Posterior cingulate gyrus (tissue), 11 donors: ENCODE results near the gene MAPKBP1.

Experiments
- DNase-seq, 10 donors: peaks; one replicate each; pipeline versions ENCODE4 v3.0.0 to v3.0.0-alpha.2; 2020 to 2021; ENCODE audit warnings: mixed read lengths in 3 of 10
- intact Hi-C: fragments of 100-400 bp; cut with DNase I; formaldehyde crosslinking; loops from one replicate; pipeline ENCODE4 v1.15.1; 2023

Gene MAPKBP1

GRCh38 chr15:41804916-41805666 lies 30.8 kb downstream of the MAPKBP1 start:
- intact Hi-C loops = no loop called here
- DNase-seq = peak in 2 of 10 donors; percentile 51 to 57

DNA sequence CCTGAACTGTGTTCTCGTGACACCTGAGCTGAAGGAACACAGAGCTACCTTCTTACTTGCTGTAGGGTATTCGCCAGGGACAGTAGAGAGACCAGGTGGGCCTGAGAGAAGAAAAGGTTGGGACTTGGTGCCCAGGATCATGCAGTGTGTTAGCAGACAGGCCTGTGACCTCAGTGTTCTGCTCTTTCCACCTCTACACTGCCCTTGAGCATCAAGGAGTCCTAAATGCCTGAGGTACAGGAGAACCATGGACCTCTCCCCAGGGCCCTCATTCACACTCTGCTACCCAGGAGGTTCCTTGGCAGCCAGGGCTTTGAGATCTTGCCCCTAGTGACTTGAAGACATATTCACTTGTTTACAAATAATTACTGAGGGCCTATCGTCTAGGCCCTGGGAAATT lies 31.4 kb downstream of the MAPKBP1 start:
- intact Hi-C loops = no loop called here
- DNase-seq = peak in 1 of 10 donors; percentile 34

GRCh38 chr15:41806291-41807181 lies 32.3 kb downstream of the MAPKBP1 start:
- peak in 3 of 10 donors; percentile 45 to 84 (median 78) for DNase-seq
- intact Hi-C loops = no loop called here

- intact Hi-C loops = no loop called here
- peak in 1 of 10 donors; percentile 2 for DNase-seq
Measured at GRCh38 chr15:41809121-41809520, 34.8 kb downstream of the MAPKBP1 start.

DNA sequence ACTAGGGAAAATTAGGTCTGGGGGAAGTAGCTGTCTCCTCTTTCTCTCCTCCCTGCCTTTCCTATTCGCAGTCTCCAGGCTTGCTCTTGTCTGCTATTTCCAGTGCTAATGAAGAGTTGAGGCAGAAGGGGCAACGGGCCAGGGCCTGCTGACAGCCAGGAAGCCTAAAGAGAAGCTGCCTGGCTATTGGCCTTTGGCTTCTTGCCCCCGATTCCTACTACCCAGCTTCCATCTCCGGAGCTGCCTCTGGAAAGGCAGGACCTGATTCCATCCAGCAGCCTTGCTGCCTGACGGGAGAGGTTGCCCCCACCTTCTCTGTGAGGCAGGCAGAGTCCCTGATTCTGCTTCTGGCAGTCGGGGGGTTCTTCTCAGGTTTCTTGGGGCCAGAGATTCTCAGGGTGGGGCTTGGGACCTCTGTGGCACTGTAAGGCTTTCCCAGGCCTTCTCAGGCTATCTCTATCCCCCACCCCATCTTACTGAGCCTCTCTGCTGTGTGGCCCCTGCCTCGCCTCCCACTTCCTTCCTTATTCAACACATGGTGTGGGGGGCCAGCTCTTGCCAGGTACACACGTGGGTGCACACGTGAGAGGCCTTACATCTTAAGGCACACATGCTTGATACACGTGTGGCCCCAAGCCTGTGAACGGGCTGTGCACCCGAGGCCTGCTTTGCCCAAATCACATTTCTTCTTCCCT lies 35.4 kb downstream of the MAPKBP1 start:
- intact Hi-C loops = loop anchor here (5.0 to 10.0 kb wide), 2 partner anchors 252 to 345 kb away; partner anchors contain the start of gene TYRO3
- peak in 3 of 10 donors; percentile 61 to 83 (median 64) for DNase-seq

GRCh38 chr15:41810651-41811431 lies 36.6 kb downstream of the MAPKBP1 start:
- DNase-seq = peak in 2 of 10 donors; percentile 56 to 62
- intact Hi-C loops = loop anchor here (1.0 to 10.0 kb wide), 3 partner anchors 37 to 346 kb away; partner anchors contain the start of genes MAPKBP1 and TYRO3

DNA sequence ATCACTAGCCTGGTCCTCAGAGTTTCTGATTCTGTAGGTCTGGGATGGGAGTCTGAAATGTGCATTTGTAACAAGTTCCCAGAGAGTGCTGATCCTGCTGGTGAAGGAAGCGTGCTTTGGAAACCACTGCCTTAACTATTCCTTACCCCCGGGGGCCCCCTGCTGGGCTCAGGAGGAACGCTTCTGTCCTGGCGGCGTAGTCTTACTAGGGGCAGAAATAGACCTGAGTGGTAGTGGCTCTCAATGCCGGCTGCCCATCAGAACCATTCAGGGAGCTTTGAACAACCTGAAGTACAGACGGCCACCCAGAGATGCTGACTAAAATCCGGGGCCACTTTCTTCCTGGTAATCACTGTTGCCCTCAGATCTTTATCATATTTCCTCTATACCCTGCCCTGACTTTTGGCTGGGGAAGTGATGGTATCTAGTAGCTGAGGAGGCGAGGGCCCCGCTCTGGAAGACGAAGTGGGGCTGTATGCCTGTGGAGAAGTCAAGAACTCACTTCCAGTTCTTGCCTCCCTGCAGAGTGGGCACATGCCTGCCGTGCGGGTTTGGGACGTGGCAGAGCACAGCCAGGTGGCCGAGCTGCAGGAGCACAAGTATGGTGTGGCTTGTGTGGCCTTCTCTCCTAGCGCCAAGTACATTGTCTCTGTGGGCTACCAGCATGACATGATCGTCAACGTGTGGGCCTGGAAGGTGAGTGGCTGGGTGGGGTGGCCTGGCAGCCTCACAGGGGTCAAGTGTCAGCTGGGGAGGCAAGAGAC lies 37.3 kb downstream of the MAPKBP1 start:
- intact Hi-C loops = loop anchor here (1.0 to 10.0 kb wide), 3 partner anchors 37 to 347 kb away; partner anchors contain the start of genes MAPKBP1 and TYRO3
- DNase-seq = peak; percentile 75 to 98 (median 90)

DNA sequence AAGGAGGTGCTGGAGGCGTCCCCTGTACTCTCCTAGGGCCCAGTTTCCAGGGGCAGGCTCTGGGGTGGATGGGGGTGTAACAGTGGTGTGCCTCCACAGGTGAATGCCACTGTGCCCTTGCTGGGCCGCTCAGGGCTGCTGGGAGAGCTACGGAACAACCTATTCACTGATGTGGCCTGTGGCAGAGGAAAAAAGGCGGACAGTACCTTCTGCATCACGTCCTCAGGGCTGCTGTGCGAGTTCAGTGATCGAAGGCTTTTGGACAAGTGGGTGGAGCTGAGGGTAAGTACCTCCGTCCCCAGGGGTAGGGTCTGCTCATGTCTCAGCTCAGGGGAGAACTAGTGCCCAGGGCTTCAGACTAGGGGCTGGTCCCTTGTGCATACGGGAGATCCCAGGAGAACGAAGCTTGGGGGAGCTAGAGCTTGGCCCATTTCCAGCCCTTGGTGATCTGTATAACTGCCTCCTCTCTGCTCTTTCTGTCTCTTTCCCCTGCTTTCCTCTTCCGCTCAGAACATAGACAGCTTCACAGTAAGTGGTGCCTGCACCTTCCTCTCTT lies 38.6 kb downstream of the MAPKBP1 start:
- intact Hi-C loops = loop anchor here (5.0 to 10.0 kb wide), 2 partner anchors 256 to 348 kb away; partner anchors contain the start of gene TYRO3

DNA sequence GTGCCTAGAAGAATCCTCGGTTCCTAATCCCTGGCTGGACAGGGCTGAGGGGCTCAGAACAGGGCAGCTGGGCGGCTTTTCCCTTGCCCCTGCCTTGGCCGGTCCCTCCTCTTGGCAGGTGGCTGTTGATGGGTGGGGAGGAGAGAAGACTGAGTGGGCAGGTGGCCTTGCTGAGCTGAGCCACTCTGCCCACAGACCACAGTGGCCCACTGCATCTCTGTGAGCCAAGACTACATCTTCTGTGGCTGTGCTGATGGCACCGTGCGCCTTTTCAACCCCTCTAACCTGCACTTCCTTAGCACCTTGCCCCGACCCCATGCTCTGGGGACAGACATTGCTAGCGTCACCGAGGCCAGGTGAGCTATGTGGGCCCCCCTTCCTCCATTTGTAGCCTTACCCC lies 39.1 kb downstream of the MAPKBP1 start:
- peak in 2 of 10 donors; percentile 50 to 51 for DNase-seq
- intact Hi-C loops = loop anchor here (5.0 to 10.0 kb wide), 2 partner anchors 256 to 349 kb away; partner anchors contain the start of gene TYRO3

More for the DNA sequence above, 38.6 kb downstream of the MAPKBP1 start:
- DNase-seq = peak in 1 of 10 donors; percentile 30

DNA sequence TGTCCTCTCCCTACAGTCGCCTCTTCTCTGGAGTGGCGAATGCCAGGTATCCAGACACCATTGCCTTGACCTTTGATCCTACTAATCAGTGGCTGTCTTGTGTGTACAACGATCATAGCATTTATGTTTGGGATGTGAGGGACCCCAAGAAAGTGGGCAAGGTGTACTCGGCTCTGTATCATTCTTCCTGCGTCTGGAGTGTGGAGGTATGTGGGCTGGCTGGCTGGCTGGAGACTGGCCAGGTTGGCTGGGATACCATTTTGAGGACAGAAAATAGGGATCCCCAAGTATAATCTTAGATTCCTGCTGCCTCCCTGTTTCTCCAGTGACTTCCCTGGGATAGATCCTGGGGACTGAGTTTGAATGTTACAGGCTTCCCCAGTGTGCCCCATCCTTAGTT lies 40.2 kb downstream of the MAPKBP1 start:
- intact Hi-C loops = loop anchor here (5.0 to 10.0 kb wide), 2 partner anchors 257 to 350 kb away; partner anchors contain the start of gene TYRO3
- DNase-seq = peak in 1 of 10 donors; percentile 56

GRCh38 chr15:41816788-41817187 lies 42.5 kb downstream of the MAPKBP1 start:
- intact Hi-C loops = loop anchor here (10.0 kb wide), 1 partner anchor 352 kb away; no protein-coding TSS in a partner anchor
- DNase-seq = peak in 3 of 10 donors; percentile 24 to 79 (median 76)

DNA sequence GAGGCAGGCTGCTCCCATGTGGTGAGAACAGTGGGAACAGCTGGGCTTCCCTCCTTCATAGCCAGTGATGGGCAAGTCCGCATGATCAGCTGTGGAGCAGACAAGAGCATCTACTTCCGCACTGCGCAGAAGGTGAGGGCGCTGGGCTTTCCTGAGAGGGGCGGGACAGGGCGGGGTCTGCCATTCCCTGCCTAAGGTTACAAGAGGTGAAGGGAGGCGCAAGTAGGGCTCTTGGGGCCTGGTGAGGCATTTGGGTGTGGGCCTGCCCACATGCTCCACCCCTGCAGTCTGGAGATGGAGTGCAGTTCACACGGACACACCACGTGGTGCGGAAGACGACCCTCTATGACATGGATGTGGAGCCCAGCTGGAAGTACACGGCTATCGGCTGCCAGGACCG lies 43.0 kb downstream of the MAPKBP1 start:
- peak in 3 of 10 donors; percentile 25 to 69 (median 49) for DNase-seq
- intact Hi-C loops = loop anchor here (10.0 kb wide), 1 partner anchor 353 kb away; no protein-coding TSS in a partner anchor

DNA sequence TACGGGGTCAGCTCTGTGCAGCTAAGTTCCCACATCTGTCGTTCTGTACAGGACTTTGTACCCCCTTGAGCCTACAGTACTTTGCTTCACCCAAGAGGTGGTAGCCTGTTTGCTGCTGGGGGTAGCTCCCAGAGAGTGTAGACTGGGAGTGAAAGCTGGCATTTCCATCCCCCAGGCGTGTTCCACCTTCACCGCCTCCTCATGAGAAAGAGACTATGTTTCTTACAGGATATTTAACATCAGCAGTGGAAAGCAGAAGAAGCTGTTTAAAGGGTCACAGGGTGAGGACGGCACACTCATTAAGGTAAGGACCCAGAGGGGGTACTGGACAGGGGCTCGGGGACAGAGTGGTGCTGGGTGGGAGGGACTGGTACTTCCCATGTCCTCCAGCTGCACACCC lies 43.5 kb downstream of the MAPKBP1 start:
- intact Hi-C loops = loop anchor here (10.0 kb wide), 1 partner anchor 353 kb away; no protein-coding TSS in a partner anchor
- DNase-seq = peak in 2 of 10 donors; percentile 19 to 57

DNA sequence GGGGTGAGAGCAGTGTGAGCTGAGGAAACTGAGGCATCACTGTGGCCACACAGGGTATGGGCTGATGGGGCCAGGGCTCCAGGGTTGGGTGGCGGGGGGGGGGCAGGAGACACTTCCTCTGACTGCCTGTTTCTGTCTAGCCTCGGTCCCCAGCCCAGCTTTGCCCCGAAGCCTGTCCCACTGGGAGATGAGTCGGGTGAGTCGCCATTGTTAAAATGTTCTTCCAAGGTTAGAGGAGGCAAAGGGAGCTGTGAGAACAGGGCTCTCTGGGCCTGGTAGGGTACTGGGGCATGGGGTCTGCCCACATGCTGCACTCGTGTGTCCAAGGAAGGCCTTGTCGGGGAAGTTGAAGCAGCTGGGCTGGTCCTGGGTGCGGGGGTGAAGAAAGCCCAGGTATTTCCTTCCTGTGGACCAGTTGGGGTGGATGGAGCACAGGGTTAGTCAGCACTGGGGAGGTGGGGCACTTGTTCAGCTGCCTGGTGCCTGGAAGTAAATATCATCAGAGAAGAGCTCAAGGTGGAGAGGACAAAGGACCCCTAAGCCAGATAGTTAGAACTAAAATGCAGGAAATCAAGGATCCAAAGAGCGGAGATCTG lies 45.3 kb downstream of the MAPKBP1 start:
- peak in 4 of 10 donors; percentile 12 to 51 (median 42) for DNase-seq
- intact Hi-C loops = loop anchor here (10.0 kb wide), 1 partner anchor 355 kb away; no protein-coding TSS in a partner anchor

DNA sequence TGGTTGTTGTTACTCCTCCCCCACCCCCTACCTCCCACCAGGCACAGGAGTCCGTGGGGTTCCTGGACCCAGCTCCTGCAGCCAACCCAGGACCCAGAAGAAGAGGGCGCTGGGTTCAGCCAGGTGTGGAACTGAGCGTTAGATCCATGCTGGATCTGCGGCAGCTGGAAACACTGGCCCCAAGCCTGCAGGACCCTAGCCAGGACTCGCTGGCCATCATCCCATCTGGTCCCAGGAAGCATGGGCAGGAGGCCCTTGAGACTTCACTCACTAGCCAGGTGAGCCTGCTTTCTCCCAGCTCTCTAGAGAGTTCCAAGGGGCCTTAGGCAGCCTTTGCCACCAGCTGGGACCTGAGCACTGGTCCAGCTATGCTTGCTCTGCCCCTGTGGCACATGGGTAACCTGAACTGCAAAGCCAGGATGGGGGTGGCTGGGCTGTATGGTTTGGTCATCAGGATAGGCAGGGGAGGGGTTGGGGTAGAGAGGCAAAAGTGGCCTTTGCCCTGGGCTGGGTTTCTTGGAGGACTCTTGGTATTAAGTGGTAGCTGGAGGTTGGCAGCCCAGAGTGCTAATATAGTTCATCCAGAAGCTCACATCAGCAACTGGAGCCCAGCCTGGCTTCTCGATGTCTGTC lies 46.6 kb downstream of the MAPKBP1 start:
- intact Hi-C loops = no loop called here
- DNase-seq = peak in 3 of 10 donors; percentile 22 to 72 (median 47)

DNA sequence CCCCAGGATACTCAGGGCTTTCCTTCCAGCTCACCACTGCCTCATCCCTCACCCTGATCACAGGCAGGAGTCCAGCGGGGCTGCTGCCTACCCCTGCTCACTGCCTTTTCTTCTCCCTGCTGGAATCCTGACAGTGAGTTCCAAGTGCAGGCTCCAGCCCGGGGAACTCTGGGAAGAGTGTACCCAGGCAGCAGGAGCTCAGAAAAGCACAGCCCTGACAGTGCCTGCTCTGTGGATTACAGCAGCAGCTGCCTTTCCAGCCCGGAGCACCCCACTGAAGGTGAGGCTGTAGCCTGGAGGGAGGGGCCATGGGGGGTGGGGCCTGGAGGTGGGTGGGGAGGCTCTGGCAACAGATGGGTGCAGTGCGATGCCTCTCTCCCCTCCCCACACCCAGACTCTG lies 47.5 kb downstream of the MAPKBP1 start:
- peak in 2 of 10 donors; percentile 24 to 77 for DNase-seq
- intact Hi-C loops = no loop called here

DNA sequence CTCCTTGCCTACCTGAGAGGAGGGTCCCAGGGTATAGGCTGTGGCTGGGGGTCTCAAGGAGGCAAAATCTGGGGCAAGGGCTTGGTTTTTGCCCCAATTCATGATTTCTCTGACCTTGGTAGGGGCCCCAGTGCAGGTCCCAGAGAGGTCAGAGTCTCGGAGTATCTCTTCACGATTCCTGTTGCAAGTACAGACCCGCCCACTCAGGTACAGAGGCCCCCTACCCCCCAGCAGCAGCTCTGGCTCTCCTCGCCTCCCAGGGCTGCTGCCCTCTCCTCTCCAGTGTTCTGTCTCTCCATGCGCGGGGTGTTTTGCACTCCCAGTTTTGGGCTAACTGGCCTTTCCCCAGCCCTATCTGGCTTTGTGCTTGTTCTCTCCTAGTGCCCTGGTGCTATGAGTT lies 48.2 kb downstream of the MAPKBP1 start:
- no peak for DNase-seq
- intact Hi-C loops = no loop called here
